ENCODE measurements around the gene GRIN2A.

- TF ChIP-seq ZNF8 (CRISPR knock-in tag; IDR thresholded peaks at IDR 0.05) (no peak), RARB (CRISPR knock-in tag; IDR thresholded peaks at IDR 0.05) (no peak), POU6F1 (CRISPR knock-in tag; IDR thresholded peaks at IDR 0.05; ENCODE audit: borderline replicate concordance, low read depth) (no peak)
Observed at GRCh38 chr16:10126686-10127085, 55.5 kb downstream of the GRIN2A start.

Data from SK-N-SH treated with all-trans-retinoic acid at 6 μM for 48 hours (cell line).